ENCODE results near the gene ARPC4.

GRCh38 chr3:9748031-9748430, 44.9 kb upstream of the ARPC4 start:
- TF ChIP-seq GATA2 (IDR thresholded peaks at IDR 0.05; ENCODE audit: low read depth, low read length): no peak
- TF ChIP-seq GATA3 (IDR thresholded peaks at IDR 0.05; ENCODE audit: low read depth, low read length): no peak

Data from SH-SY5Y (cell line).